Trophoblast cell (in vitro differentiated cells and primary cell): ENCODE data around the gene SORL1.

Source experiments
- DNase-seq, 2 donors: peaks; one replicate each; pipeline ENCODE4 v3.0.0-alpha.2; 2016
- H2AFZ ChIP-seq: 2 replicates; pipeline ENCODE4 v1.6.1; 2013; ENCODE audit warnings: low read length, moderate library complexity, mild to moderate bottlenecking; ENCODE audit not compliant: insufficient read depth, poor library complexity
- H2AK5ac ChIP-seq: 2 replicates; pipeline ENCODE4 v1.6.1; 2013; ENCODE audit warnings: mild to moderate bottlenecking, low read length
- H2BK120ac ChIP-seq: 2 replicates; pipeline ENCODE4 v1.6.1; 2013; ENCODE audit warnings: low read length, mild to moderate bottlenecking, moderate library complexity; ENCODE audit not compliant: insufficient read depth, poor library complexity
- H2BK12ac ChIP-seq: 2 replicates; pipeline ENCODE4 v1.6.1; 2013; ENCODE audit warnings: mild to moderate bottlenecking, low read length, moderate library complexity
- H2BK5ac ChIP-seq: 2 replicates; pipeline ENCODE4 v1.6.1; 2013; ENCODE audit warnings: low read length, low read depth, moderate library complexity, mild to moderate bottlenecking; ENCODE audit not compliant: poor library complexity
- H3K14ac ChIP-seq: 2 replicates; pipeline ENCODE4 v1.6.1; 2013; ENCODE audit warnings: mild to moderate bottlenecking, low read length
- H3K18ac ChIP-seq: 2 replicates; pipeline ENCODE4 v1.6.1; 2013; ENCODE audit warnings: mild to moderate bottlenecking, low read length
- H3K23ac ChIP-seq: 2 replicates; pipeline ENCODE4 v1.6.1; 2013; ENCODE audit warnings: low read length
- H3K27ac ChIP-seq: 2 replicates; pipeline ENCODE4 v1.5.1; 2013; ENCODE audit warnings: low read depth, mild to moderate bottlenecking, inconsistent platforms, low read length, moderate library complexity
- H3K27me3 ChIP-seq: 2 replicates; pipeline ENCODE4 v1.6.1; 2013; ENCODE audit warnings: inconsistent platforms, mild to moderate bottlenecking, low read length, moderate library complexity; ENCODE audit not compliant: insufficient read depth
- H3K36me3 ChIP-seq, 2 experiments: 1 replicate in 1 of 2; 2 replicates in 1 of 2; pipeline ENCODE4 v1.6.1; 2013; ENCODE audit warnings: low read length in 2 of 2, mild to moderate bottlenecking in 2 of 2, moderate library complexity in 1 of 2; ENCODE audit not compliant: insufficient read depth in 2 of 2, control insufficient read depth in 1 of 2
- H3K4ac ChIP-seq: 2 replicates; pipeline ENCODE4 v1.6.1; 2013; ENCODE audit warnings: low read depth, mild to moderate bottlenecking, low read length, moderate library complexity
- H3K4me1 ChIP-seq, 2 experiments: 1 replicate in 1 of 2; 2 replicates in 1 of 2; pipeline ENCODE4 v1.6.1; 2013; ENCODE audit warnings: low read length in 2 of 2, mild to moderate bottlenecking in 2 of 2, moderate library complexity in 1 of 2; ENCODE audit not compliant: insufficient read depth in 2 of 2, control insufficient read depth in 1 of 2
- H3K4me2 ChIP-seq: 2 replicates; pipeline ENCODE4 v1.6.1; 2013; ENCODE audit warnings: inconsistent platforms, mild to moderate bottlenecking, low read length, moderate library complexity
- H3K4me3 ChIP-seq: 2 replicates; pipeline ENCODE4 v1.5.1; 2013; ENCODE audit warnings: mild to moderate bottlenecking, low read depth, low read length, inconsistent platforms
- H3K79me1 ChIP-seq: one replicate; pipeline ENCODE4 v1.6.1; 2013; ENCODE audit warnings: low read length
- H3K79me2 ChIP-seq: 2 replicates; pipeline ENCODE4 v1.6.1; 2013; ENCODE audit warnings: low read length, mild to moderate bottlenecking; ENCODE audit not compliant: control insufficient read depth, insufficient read depth, poor library complexity
- H3K9ac ChIP-seq: 2 replicates; pipeline ENCODE4 v1.6.1; 2013; ENCODE audit warnings: mild to moderate bottlenecking, low read length
- H3K9me3 ChIP-seq: 2 replicates; pipeline ENCODE4 v1.6.1; 2013; ENCODE audit warnings: low read depth, mild to moderate bottlenecking, control low read depth, inconsistent platforms, low read length; ENCODE audit not compliant: insufficient read depth
- H4K12ac ChIP-seq: 2 replicates; pipeline ENCODE4 v1.6.1; 2013; ENCODE audit warnings: low read depth, mild to moderate bottlenecking, low read length, moderate library complexity
- H4K8ac ChIP-seq: 2 replicates; pipeline ENCODE4 v1.6.1; 2013; ENCODE audit warnings: low read depth, mild to moderate bottlenecking, low read length, moderate library complexity
- H4K91ac ChIP-seq: one replicate; pipeline ENCODE4 v1.6.1; 2013; ENCODE audit warnings: low read depth, mild to moderate bottlenecking, low read length, moderate library complexity
- WGBS: extraction: QIAGEN DNeasy Blood & Tissue Kit; methylation state at CpG from one replicate; pipeline ENCODE4 v1.1.7; 2013; ENCODE audit warnings: missing lambda C conversion rate; ENCODE audit not compliant: insufficient read length, insufficient coverage; ENCODE audit errors: extremely low coverage; 5-methylcytosine and 5-hydroxymethylcytosine counted together

SORL1 gene

GRCh38 chr11:121463689-121464335 lies 11.7 kb downstream of the SORL1 start:
- H4K91ac ChIP-seq = no peak overlapping the region
- H3K36me3 ChIP-seq = no peaks in the 10 kb centered on the region

GRCh38 chr11:121464352-121464946 lies 12.3 kb downstream of the SORL1 start:
- no peak overlapping the region for H3K4me2 ChIP-seq
- peak overlapping the region; percentile 2 for H3K27ac ChIP-seq
- H4K91ac ChIP-seq = peak overlapping the region; percentile 41
- no peak overlapping the region for H3K4me3 ChIP-seq
- peaks cover 4% of the 10 kb centered on the region for H3K79me2 ChIP-seq
- H2AFZ ChIP-seq = no peak overlapping the region
- H3K79me1 ChIP-seq = peaks cover 16% of the 10 kb centered on the region
- no peak overlapping the region for H2AK5ac ChIP-seq
- H3K9ac ChIP-seq = no peak overlapping the region
- no peak overlapping the region for H2BK5ac ChIP-seq
- H2BK12ac ChIP-seq = no peak overlapping the region
- peak; percentile 82 for DNase-seq
- no peak overlapping the region for H3K18ac ChIP-seq
- H2BK120ac ChIP-seq = peak overlapping the region; percentile 25
- no peaks in the 10 kb centered on the region for H3K27me3 ChIP-seq
- no peak overlapping the region for H3K23ac ChIP-seq
- no peaks in the 10 kb centered on the region for H3K9me3 ChIP-seq
- H3K4me1 ChIP-seq = peaks cover 28 to 35% of the 10 kb centered on the region in 2 experiments
- no peak overlapping the region for H4K12ac ChIP-seq
- H4K8ac ChIP-seq = no peak overlapping the region
- H3K14ac ChIP-seq = no peak overlapping the region
- no peaks in the 10 kb centered on the region for H3K36me3 ChIP-seq
- no CpG with 5 or more reads among the region's 11 CpGs for WGBS
- no peak overlapping the region for H3K4ac ChIP-seq

More at GRCh38 chr11:121463689-121464335, 11.7 kb downstream of the SORL1 start:
- H3K4me1 ChIP-seq = peaks cover 32 to 38% of the 10 kb centered on the region in 2 experiments
- no peak overlapping the region for H4K12ac ChIP-seq
- no peak overlapping the region for H3K4ac ChIP-seq
- no peak overlapping the region for H2AK5ac ChIP-seq
- no peak overlapping the region for H2BK5ac ChIP-seq
- no peak for DNase-seq
- no peaks in the 10 kb centered on the region for H3K9me3 ChIP-seq
- peaks cover 4% of the 10 kb centered on the region for H3K79me2 ChIP-seq
- no peak overlapping the region for H3K4me2 ChIP-seq
- no peak overlapping the region for H3K9ac ChIP-seq
- H3K18ac ChIP-seq = no peak overlapping the region
- no CpG with 5 or more reads among the region's 6 CpGs for WGBS
- H2BK120ac ChIP-seq = no peak overlapping the region
- H2BK12ac ChIP-seq = no peak overlapping the region
- no peak overlapping the region for H4K8ac ChIP-seq
- H2AFZ ChIP-seq = no peak overlapping the region
- no peak overlapping the region for H3K4me3 ChIP-seq
- no peak overlapping the region for H3K23ac ChIP-seq
- peaks cover 16% of the 10 kb centered on the region for H3K79me1 ChIP-seq
- H3K14ac ChIP-seq = no peak overlapping the region
- H3K27ac ChIP-seq = peak overlapping the region; percentile 2
- no peaks in the 10 kb centered on the region for H3K27me3 ChIP-seq

DNA sequence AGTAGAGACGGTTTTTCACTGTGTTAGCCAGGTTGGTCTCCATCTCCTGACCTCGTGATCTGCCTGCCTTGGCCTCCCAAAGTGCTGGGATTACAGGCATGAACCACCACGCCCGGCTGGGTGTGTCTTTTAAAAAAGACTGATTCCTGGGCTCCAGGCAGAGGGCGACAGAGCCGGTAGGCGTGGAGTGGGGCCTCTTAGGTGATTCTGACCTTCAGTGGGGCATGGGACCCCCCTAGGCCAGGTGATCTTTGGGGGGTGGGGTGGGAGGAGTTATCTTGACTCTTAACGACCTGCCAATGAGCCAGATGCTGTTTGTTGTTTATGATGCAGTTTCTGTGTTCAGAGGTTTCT lies 13.6 kb downstream of the SORL1 start:
- H4K91ac ChIP-seq = peak overlapping the region; percentile 92
- H3K4me2 ChIP-seq = peak overlapping the region; percentile 26
- peak overlapping the region; percentile 61 for H2BK5ac ChIP-seq
- H2BK120ac ChIP-seq = peak overlapping the region; percentile 85
- H3K79me1 ChIP-seq = peaks cover 16% of the 10 kb centered on the region
- H3K27ac ChIP-seq = peak overlapping the region; percentile 80
- H3K4me3 ChIP-seq = no peak overlapping the region
- H2AK5ac ChIP-seq = peak overlapping the region; percentile 92
- peak overlapping the region; percentile 33 for H3K18ac ChIP-seq
- WGBS = no CpG with 5 or more reads among the region's 8 CpGs
- no peaks in the 10 kb centered on the region for H3K36me3 ChIP-seq
- no peaks in the 10 kb centered on the region for H3K9me3 ChIP-seq
- H2BK12ac ChIP-seq = peak overlapping the region; percentile 92
- H3K4me1 ChIP-seq = peaks cover 27 to 29% of the 10 kb centered on the region in 2 experiments
- no peak overlapping the region for H3K9ac ChIP-seq
- no peaks in the 10 kb centered on the region for H3K27me3 ChIP-seq
- H3K79me2 ChIP-seq = peaks cover 4% of the 10 kb centered on the region
- no peak overlapping the region for H4K12ac ChIP-seq
- peak overlapping the region; percentile 57 for H3K4ac ChIP-seq
- H3K23ac ChIP-seq = no peak overlapping the region
- H2AFZ ChIP-seq = no peak overlapping the region
- DNase-seq = no peak
- H4K8ac ChIP-seq = peak overlapping the region; percentile 73
- H3K14ac ChIP-seq = peak overlapping the region; percentile 72

- Histone ChIP-seq H3K23ac (no peak overlapping the region), H3K9ac (no peak overlapping the region), H2BK5ac (peak overlapping the region; percentile 61), H2BK120ac (peak overlapping the region; percentile 85), H3K14ac (peak overlapping the region; percentile 72), H3K18ac (peak overlapping the region; percentile 33), H3K36me3 (no peaks in the 10 kb centered on the region), H3K4me1 (peaks cover 22 to 25% of the 10 kb centered on the region in 2 experiments), H3K9me3 (no peaks in the 10 kb centered on the region), H3K27me3 (no peaks in the 10 kb centered on the region), H4K12ac (no peak overlapping the region), H3K4me3 (no peak overlapping the region), H2AFZ (no peak overlapping the region), H4K91ac (peak overlapping the region; percentile 92), H2BK12ac (peak overlapping the region; percentile 92), H3K4me2 (peak overlapping the region; percentile 26), H3K27ac (peak overlapping the region; percentile 80), H4K8ac (peak overlapping the region; percentile 73), H2AK5ac (peak overlapping the region; percentile 92), H3K4ac (peak overlapping the region; percentile 57), H3K79me2 (peaks cover 4% of the 10 kb centered on the region), H3K79me1 (peaks cover 13% of the 10 kb centered on the region)
- no CpG with 5 or more reads among the region's 8 CpGs for whole genome bisulfite sequencing
- peak; percentile 26 to 43 for DNase-seq
Measured at GRCh38 chr11:121466063-121466794, 14.1 kb downstream of the SORL1 start.
